AG04449 (cell line): Measurements from ENCODE around the gene MSI2.

Source experiments
- CTCF ChIA-PET: fragments of 350-600 bp; formaldehyde crosslinking; extraction: SDS; loops from one replicate; lab custom pipeline; 2021; ENCODE audit warnings: antibody characterized with exemption; lab: Yijun Ruan, JAX
- POLR2A ChIA-PET: fragments of 400-600, 350-600 bp; formaldehyde crosslinking; extraction: SDS; loops from one replicate; lab custom pipeline; 2020; ENCODE audit warnings: antibody characterized with exemption, inconsistent platforms; lab: Yijun Ruan, JAX
- DNase-seq: peaks from one replicate; pipeline ENCODE4 v3.0.0-alpha.2; 2010; ENCODE audit warnings: low read depth, low spot score
- H3K4me3 ChIP-seq: 2 replicates; pipeline ENCODE4 v1.5.1; 2011; ENCODE audit warnings: low read depth, mild to moderate bottlenecking, control low read depth, low read length
- CTCF ChIP-seq: IDR thresholded peaks from one replicate; pipeline ENCODE4 v1.5.1; 2011; ENCODE audit warnings: mild to moderate bottlenecking, moderate library complexity, low read length, control low read depth, inconsistent platforms; ENCODE audit not compliant: insufficient read depth; ENCODE audit errors: missing control alignments

Gene MSI2

GRCh38 chr17:57539529-57540301 is 283.4 kb downstream of the MSI2 start:
- no peak for DNase-seq
- POLR2A ChIA-PET = no interaction called here
- no peak for TF ChIP-seq CTCF
- H3K4me3 ChIP-seq = no peak overlapping the region
- CTCF ChIA-PET = interaction anchor here (1.0 to 1.9 kb wide), 2 partner anchors 13 to 296 kb away, joined by 3 to 7 read pairs; no protein-coding TSS in a partner anchor

- TF ChIP-seq CTCF = no peak
- CTCF ChIA-PET = interaction anchor here (1.1 to 1.9 kb wide), 2 partner anchors 131 to 297 kb away, joined by 3 to 7 read pairs; no protein-coding TSS in a partner anchor
- no peak for DNase-seq
- H3K4me3 ChIP-seq = no peak overlapping the region
- POLR2A ChIA-PET = no interaction called here
Measured at GRCh38 chr17:57540596-57540995, 284.3 kb downstream of the MSI2 start.

- no peak overlapping the region for H3K4me3 ChIP-seq
- DNase-seq = no peak
- POLR2A ChIA-PET = interaction anchor here (0.8 kb wide), 1 partner anchor 10 kb away, joined by 4 read pairs; no protein-coding TSS in a partner anchor
- TF ChIP-seq CTCF = no peak
- CTCF ChIA-PET = interaction anchor here (1.1 to 1.9 kb wide), 2 partner anchors 131 to 298 kb away, joined by 3 to 7 read pairs; no protein-coding TSS in a partner anchor
Measured at GRCh38 chr17:57541049-57541448, 284.7 kb downstream of the MSI2 start.

- no peak for DNase-seq
- POLR2A ChIA-PET = interaction anchor here (0.8 kb wide), 1 partner anchor 10 kb away, joined by 4 read pairs; no protein-coding TSS in a partner anchor
- CTCF ChIA-PET = interaction anchor here (1.0 to 2.3 kb wide), 3 partner anchors 12 to 298 kb away, joined by 4 to 12 read pairs (median 7); no protein-coding TSS in a partner anchor
Measured at GRCh38 chr17:57541472-57542394, 285.4 kb downstream of the MSI2 start.

GRCh38 chr17:57542510-57542909 is 286.2 kb downstream of the MSI2 start:
- DNase-seq = no peak
- no peak overlapping the region for H3K4me3 ChIP-seq
- ChIA-PET POLR2A (no interaction called here), CTCF (interaction anchor here (1.0 to 2.3 kb wide), 2 partner anchors 11 to 299 kb away, joined by 4 to 12 read pairs; no protein-coding TSS in a partner anchor)
- TF ChIP-seq CTCF = no peak

More at GRCh38 chr17:57541472-57542394, 285.4 kb downstream of the MSI2 start:
- H3K4me3 ChIP-seq = no peak overlapping the region
- TF ChIP-seq CTCF = no peak

- CTCF ChIA-PET = interaction anchor here (0.7 to 2.3 kb wide), 2 partner anchors 10 to 55 kb away, joined by 3 to 12 read pairs; no protein-coding TSS in a partner anchor
- no peak overlapping the region for H3K4me3 ChIP-seq
- POLR2A ChIA-PET = no interaction called here
- no peak for DNase-seq
- no peak for TF ChIP-seq CTCF
Measured at GRCh38 chr17:57543230-57543629, 286.9 kb downstream of the MSI2 start.
